OCI-LY1 (cell line): Measurements from ENCODE around the gene CREBRF.
A peak's percentile ranks its signal among the peaks of the same experiment; 100 is the strongest.

Source experiments
- H2AFZ ChIP-seq: fragments of 200-600 bp; sonication (generic), shearing (Covaris generic); 2 replicates; pipeline ENCODE4 v1.6.0; 2014; ENCODE audit warnings: antibody characterized with exemption, mild to moderate bottlenecking, low read length
- H3F3A ChIP-seq: fragments of 200-600 bp; sonication (generic), shearing (Covaris generic); 2 replicates; pipeline ENCODE4 v1.6.0; 2014; ENCODE audit warnings: mild to moderate bottlenecking, antibody characterized with exemption, low read length, moderate library complexity; ENCODE audit not compliant: insufficient read depth
- H3K27ac ChIP-seq: fragments of 200-600 bp; sonication (generic); 2 replicates; pipeline ENCODE4 v1.5.1; 2014; ENCODE audit warnings: low read length, mixed run types, mild to moderate bottlenecking, low read depth; ENCODE audit not compliant: poor library complexity, severe bottlenecking
- H3K27me3 ChIP-seq: fragments of 200-600 bp; sonication (generic); 2 replicates; pipeline ENCODE4 v1.6.0; 2014; ENCODE audit warnings: antibody characterized with exemption, mild to moderate bottlenecking, low read length, moderate library complexity; ENCODE audit not compliant: insufficient read depth
- H3K36me3 ChIP-seq: fragments of 200-600 bp; sonication (generic); 2 replicates; pipeline ENCODE4 v1.6.1; 2014; ENCODE audit warnings: mild to moderate bottlenecking, antibody characterized with exemption, low read length, moderate library complexity, mixed read lengths; ENCODE audit not compliant: insufficient read depth
- H3K4me1 ChIP-seq: fragments of 200-600 bp; sonication (generic); 2 replicates; pipeline ENCODE4 v1.5.1; 2014; ENCODE audit warnings: mild to moderate bottlenecking, low read length, moderate library complexity; ENCODE audit not compliant: insufficient read depth, severe bottlenecking
- H3K4me2 ChIP-seq: fragments of 200-600 bp; sonication (generic), shearing (Covaris generic); 2 replicates; pipeline ENCODE4 v1.6.1; 2014; ENCODE audit warnings: low read length
- H3K4me3 ChIP-seq: fragments of 200-600 bp; sonication (generic); 2 replicates; pipeline ENCODE4 v1.5.1; 2014; ENCODE audit warnings: low read length, low read depth, mild to moderate bottlenecking, mixed read lengths; ENCODE audit not compliant: poor library complexity, severe bottlenecking
- H3K79me2 ChIP-seq: fragments of 200-600 bp; shearing (Covaris generic); 2 replicates; pipeline ENCODE4 v1.6.1; 2016; ENCODE audit warnings: mixed run types, low read length, mixed read lengths; ENCODE audit not compliant: insufficient read depth
- H3K9ac ChIP-seq: fragments of 200-600 bp; sonication (generic), shearing (Covaris generic); 2 replicates; pipeline ENCODE4 v1.6.1; 2014; ENCODE audit warnings: mild to moderate bottlenecking, low read length, mixed read lengths
- H3K9me2 ChIP-seq: fragments of 200-600 bp; sonication (generic), shearing (Covaris generic); 2 replicates; pipeline ENCODE4 v1.6.1; 2014; ENCODE audit warnings: low read depth, mild to moderate bottlenecking, low read length, mixed read lengths
- H3K9me3 ChIP-seq: fragments of 200-600 bp; shearing (Covaris generic); 2 replicates; pipeline ENCODE4 v1.6.1; 2014; ENCODE audit warnings: low read length, mixed read lengths
- H4K20me1 ChIP-seq: fragments of 200-600 bp; sonication (generic), shearing (Covaris generic); 2 replicates; pipeline ENCODE4 v1.6.0; 2016; ENCODE audit warnings: mild to moderate bottlenecking, low read length; ENCODE audit not compliant: insufficient read depth
- CTCF ChIP-seq: fragments of 200-600 bp; sonication (generic), shearing (Covaris generic); IDR thresholded peaks from 2 replicates; pipeline ENCODE4 v1.5.1; 2017; ENCODE audit warnings: mild to moderate bottlenecking, antibody characterized with exemption, low read length, moderate library complexity, mixed read lengths
- EZH2 ChIP-seq: fragments of 200-600 bp; sonication (generic), shearing (Covaris generic); IDR thresholded peaks from 2 replicates; pipeline ENCODE4 v1.8.0; 2017; ENCODE audit warnings: borderline replicate concordance, mixed run types, mild to moderate bottlenecking, antibody characterized with exemption, low read length, moderate library complexity, mixed read lengths

The CREBRF gene

GRCh38 chr5:173055983-173056782 is at the start of gene CREBRF:
CREBRF (plus strand) TSS chr5:173056352; CDS start chr5:173080776, 24,424 bp downstream.
- peak within 1 kb of the TSS; percentile 79 for H3K9ac ChIP-seq
- H3K27me3 ChIP-seq, result no peaks in the 10 kb centered on the region
- H4K20me1 ChIP-seq, result no peaks in the 10 kb centered on the region
- no peaks in the 10 kb centered on the region for H3F3A ChIP-seq
- H3K4me3 ChIP-seq, result peak within 1 kb of the TSS; percentile 77
- peak within 1 kb of the TSS; percentile 92 for H3K4me2 ChIP-seq
- peaks cover 13% of the 10 kb centered on the region for H3K79me2 ChIP-seq
- TF ChIP-seq CTCF (no peak), EZH2 (no peak)
- H3K4me1 ChIP-seq, result peaks cover 37% of the 10 kb centered on the region
- H3K9me2 ChIP-seq, result no peaks in the 10 kb centered on the region
- no peak within 1 kb of the TSS for H2AFZ ChIP-seq
- H3K36me3 ChIP-seq, result no peaks in the 10 kb centered on the region
- no peaks in the 10 kb centered on the region for H3K9me3 ChIP-seq
- H3K27ac ChIP-seq, result peak within 1 kb of the TSS; percentile 76

- H3K27me3 ChIP-seq, result no peaks in the 10 kb centered on the region
- no peaks in the 10 kb centered on the region for H3F3A ChIP-seq
- no peaks in the 10 kb centered on the region for H3K9me3 ChIP-seq
- H4K20me1 ChIP-seq, result peaks cover 3% of the 10 kb centered on the region; the same call in 1 of the 2 replicates
- H3K79me2 ChIP-seq, result peaks cover 42% of the 10 kb centered on the region
- H3K4me2 ChIP-seq, result no peak overlapping the region
- H3K9me2 ChIP-seq, result no peaks in the 10 kb centered on the region
- no peak overlapping the region for H2AFZ ChIP-seq
- no peak overlapping the region for H3K27ac ChIP-seq
- H3K9ac ChIP-seq, result no peak overlapping the region
- TF ChIP-seq CTCF (no peak), EZH2 (no peak)
- 0 out of 2 replicates have a peak, but pooled peaks cover 8% of the 10 kb centered on the region for H3K36me3 ChIP-seq
- H3K4me1 ChIP-seq, result peaks cover 4% of the 10 kb centered on the region
- H3K4me3 ChIP-seq, result no peak overlapping the region
Observed at GRCh38 chr5:173010021-173010420, 46.1 kb upstream of the CREBRF start.

GRCh38 chr5:173010547-173011464 is 45.3 kb upstream of the CREBRF start:
- Histone ChIP-seq H3K9me2 (no peaks in the 10 kb centered on the region), H3K9me3 (no peaks in the 10 kb centered on the region), H3K79me2 (peaks cover 39% of the 10 kb centered on the region), H3K4me3 (no peak overlapping the region), H4K20me1 (peaks cover 3% of the 10 kb centered on the region; the same call in 1 of the 2 replicates), H3K9ac (no peak overlapping the region), H2AFZ (no peak overlapping the region), H3F3A (no peaks in the 10 kb centered on the region), H3K4me2 (no peak overlapping the region), H3K4me1 (peaks cover 4% of the 10 kb centered on the region), H3K27ac (no peak overlapping the region), H3K36me3 (0 out of 2 replicates have a peak, but pooled peaks cover 8% of the 10 kb centered on the region), H3K27me3 (no peaks in the 10 kb centered on the region)
- TF ChIP-seq EZH2 (no peak), CTCF (no peak)
